Epithelial cell of proximal tubule (primary cell): ENCODE measurements around the gene KIAA0930. TPM values are rescaled to one million over a fixed set of nuclear protein-coding genes. Genes with fewer than 3 reads are reported as not detected.
"Not testable (repeated sequence)": the region's sequence is repeated elsewhere in the genome, so short reads cannot be mapped to it uniquely, and the experiment has no call there.

Experiments
- DNase-seq: peaks from one replicate; pipeline ENCODE4 v3.0.0-alpha.2; 2011; ENCODE audit warnings: low read depth
- H3K4me3 ChIP-seq: 2 replicates; pipeline ENCODE4 v1.5.1; 2011; ENCODE audit warnings: low read depth, mild to moderate bottlenecking, low read length
- total RNA-seq: library from RNA; depleted of rRNA; stranded (reverse); fragments of >200 nt; gene quantifications from 2 replicates; pipeline ENCODE4 v1.2.3, GENCODE V29; 2015
- TF ChIP-seq, protein P1 (sequence below): conservative IDR thresholded peaks from 2 replicates; pipeline ENCODE4 v1.5.1; 2012; ENCODE audit warnings: low read depth, mild to moderate bottlenecking, low read length

The KIAA0930 gene
- total RNA-seq, 1 donor from 2014 or later: 33.2 TPM

DNA sequence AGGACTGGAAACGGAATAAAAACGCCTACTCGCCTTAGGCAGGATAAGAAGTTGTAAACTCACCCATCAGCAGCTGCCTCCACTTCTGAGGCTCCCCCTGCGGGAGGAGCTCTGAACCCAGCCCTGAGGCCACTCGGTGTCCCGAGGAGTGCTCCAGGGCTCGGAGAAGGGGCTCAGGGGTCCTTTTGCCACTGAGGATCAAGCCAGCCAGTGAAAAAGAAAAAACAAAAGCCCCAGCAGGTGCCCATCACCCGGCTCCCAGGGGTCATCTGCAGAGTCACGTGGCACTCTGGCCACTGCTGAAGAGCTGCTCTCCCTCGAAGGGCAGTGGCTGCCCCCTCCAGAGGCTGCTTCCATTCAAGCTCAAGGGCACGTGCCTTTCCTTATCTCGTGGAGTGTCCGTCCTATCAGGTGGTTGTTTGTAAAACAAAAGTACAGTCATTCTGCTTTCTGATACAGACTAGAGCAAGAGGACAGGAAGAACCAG lies 48.0 kb downstream of the KIAA0930 start:
- no peak for DNase-seq
- no peak overlapping the region for H3K4me3 ChIP-seq
- TF ChIP-seq, protein P1, sequence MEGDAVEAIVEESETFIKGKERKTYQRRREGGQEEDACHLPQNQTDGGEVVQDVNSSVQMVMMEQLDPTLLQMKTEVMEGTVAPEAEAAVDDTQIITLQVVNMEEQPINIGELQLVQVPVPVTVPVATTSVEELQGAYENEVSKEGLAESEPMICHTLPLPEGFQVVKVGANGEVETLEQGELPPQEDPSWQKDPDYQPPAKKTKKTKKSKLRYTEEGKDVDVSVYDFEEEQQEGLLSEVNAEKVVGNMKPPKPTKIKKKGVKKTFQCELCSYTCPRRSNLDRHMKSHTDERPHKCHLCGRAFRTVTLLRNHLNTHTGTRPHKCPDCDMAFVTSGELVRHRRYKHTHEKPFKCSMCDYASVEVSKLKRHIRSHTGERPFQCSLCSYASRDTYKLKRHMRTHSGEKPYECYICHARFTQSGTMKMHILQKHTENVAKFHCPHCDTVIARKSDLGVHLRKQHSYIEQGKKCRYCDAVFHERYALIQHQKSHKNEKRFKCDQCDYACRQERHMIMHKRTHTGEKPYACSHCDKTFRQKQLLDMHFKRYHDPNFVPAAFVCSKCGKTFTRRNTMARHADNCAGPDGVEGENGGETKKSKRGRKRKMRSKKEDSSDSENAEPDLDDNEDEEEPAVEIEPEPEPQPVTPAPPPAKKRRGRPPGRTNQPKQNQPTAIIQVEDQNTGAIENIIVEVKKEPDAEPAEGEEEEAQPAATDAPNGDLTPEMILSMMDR: no peak

DNA sequence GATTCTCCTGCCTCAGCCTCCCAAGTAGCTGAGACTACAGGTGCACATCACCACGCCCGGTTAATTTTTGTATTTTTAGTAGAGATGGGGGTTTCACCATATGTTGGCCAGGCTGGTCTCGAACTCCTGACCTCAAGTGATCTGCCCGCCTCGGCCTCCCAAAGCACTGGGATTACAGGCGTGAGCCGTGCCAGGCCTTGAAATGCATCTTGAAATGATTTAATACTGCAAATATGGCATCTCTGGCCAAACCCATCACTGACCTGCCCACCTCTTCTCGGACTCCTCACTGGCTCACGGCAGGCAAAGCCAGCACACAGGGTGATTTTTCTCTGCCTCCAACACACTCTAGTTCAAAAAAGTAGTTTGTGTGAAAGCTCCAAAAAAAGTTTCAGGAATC lies 48.9 kb downstream of the KIAA0930 start:
- not testable (repeated sequence) for H3K4me3 ChIP-seq, DNase-seq

DNA sequence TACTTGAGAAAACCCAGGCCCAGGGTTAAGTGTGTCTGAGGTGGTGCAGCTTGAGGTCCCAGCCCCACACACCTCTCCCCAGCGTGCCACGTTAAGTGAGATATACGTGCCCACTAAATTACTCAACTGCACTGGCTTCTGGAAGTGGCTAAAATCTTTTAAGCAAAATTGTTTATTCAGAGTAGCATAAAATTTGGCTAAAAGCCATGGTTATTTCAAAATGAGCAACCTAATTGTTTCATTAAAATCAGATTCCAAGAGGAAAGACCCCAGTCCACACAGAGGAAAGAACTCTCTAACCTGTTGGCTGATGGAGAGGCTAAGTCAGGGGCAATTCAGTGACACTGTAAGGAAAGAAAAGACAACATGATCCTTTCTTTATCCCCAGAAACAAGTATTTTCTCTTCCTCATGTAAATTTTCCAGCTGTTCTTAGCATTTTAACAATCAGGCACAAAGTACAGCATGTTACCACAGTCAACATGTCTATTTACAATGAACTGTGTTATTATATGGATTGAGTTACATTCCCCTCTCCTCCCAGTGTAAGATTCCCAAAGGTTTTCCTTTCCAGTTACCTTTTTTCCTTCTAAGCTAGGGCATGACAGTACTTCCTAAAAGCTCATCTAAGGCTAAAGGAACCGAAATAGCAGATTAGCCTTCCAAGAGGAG lies 50.4 kb downstream of the KIAA0930 start:
- TF ChIP-seq, protein P1: no peak
- no peak for DNase-seq
- H3K4me3 ChIP-seq: no peak overlapping the region

GRCh38 chr22:45188779-45189178 lies 51.9 kb downstream of the KIAA0930 start:
- no peak overlapping the region for H3K4me3 ChIP-seq
- TF ChIP-seq, protein P1: no peak
- DNase-seq: no peak

DNA sequence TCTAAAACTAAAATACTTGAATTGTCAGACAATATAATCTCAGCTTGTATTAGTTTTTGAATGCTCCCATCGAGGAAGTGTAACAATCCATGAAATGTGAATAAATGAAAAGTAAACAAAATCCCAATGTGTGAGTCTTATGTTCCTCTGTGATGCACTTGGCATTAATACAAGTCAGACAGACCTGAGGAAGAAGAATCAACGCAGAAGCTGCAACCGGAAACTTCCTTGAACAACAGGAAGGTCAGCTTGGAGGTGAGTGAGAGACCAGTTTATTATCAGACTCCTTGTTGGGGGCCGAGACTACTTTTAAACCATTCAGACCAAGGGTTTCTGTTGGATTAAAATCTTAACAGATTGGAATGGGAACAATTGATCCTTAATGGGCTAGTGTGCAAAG lies 52.8 kb downstream of the KIAA0930 start:
- H3K4me3 ChIP-seq: no peak overlapping the region
- TF ChIP-seq, protein P1: no peak
- DNase-seq: no peak

DNA sequence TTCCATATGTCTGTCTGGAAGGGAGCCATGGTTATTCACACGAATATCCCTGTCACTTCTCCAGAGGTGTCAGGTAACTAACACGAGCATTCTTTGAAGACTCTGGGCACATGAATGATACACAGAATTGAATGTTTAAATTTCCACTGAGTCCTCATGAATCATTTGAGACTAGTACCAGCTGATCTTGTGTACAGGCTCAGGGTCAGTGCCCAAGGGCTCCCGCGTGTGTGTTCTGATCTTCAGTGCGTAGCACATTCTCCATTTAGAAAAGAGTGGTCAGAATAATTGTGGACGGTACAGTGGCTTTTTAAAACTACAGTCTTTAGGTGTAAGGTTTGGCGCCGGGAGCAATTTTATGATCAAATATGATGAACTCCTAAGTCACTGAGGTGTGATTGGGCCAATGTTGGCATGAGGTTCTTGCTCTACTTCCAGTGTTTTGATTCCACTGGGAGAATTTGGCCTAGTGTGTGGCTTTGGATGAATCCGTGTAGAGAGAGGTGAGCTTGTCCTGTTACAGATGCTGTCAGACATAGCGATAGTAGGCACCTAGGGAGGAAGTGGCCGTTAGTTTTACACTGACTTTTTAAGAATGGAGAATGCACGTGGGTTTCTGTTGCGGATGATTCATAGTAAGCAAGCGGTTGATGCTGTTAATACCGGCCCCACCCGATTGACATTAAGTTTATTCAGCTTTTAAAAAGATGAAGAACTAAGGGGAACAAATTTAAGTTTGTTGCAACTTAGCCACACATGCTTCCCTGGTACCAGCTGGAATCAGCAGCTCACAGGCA lies 54.8 kb downstream of the KIAA0930 start:
- TF ChIP-seq, protein P1: no peak
- H3K4me3 ChIP-seq: no peak overlapping the region
- no peak for DNase-seq

DNA sequence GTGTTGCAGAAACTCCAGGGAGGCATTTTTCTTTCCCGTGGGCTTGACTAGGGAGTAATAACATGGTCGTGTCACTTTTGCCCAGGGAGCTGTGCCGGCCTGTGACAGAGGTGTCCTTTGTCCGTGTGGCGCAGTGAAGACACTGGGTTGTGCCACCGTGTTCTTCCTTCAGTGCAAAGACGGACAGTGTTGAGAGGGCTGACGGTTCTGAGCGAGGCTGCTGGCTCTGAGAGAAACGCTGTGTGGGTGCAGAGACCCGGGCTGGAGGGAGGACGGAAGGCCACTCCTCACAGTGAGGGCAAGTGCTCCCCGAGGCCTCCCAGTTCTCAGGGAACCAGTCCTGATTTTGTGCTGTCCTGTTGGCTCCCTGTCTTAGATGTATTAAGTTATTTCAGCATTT lies 56.7 kb downstream of the KIAA0930 start:
- DNase-seq: no peak
- TF ChIP-seq, protein P1: no peak
- no peak overlapping the region for H3K4me3 ChIP-seq
